PFSK-1 (cell line): ENCODE data around the gene SRL.

Experiments
- FOXP2 ChIP-seq: optimal IDR thresholded peaks from 2 replicates; pipeline ENCODE3; 2011; ENCODE audit warnings: borderline replicate concordance, control low read depth, inconsistent platforms; ENCODE audit not compliant: insufficient read depth; ENCODE audit errors: extremely low read length, extremely low read depth
- POLR2AphosphoS5 ChIP-seq: IDR thresholded peaks from 2 replicates; pipeline ENCODE4 v1.6.1; 2012; ENCODE audit warnings: low read depth, mild to moderate bottlenecking, control low read depth, low read length, moderate library complexity
- SIN3A ChIP-seq: IDR thresholded peaks from 2 replicates; pipeline ENCODE4 v1.6.1; 2012; ENCODE audit warnings: mild to moderate bottlenecking, low read length, moderate library complexity, borderline replicate concordance; ENCODE audit not compliant: insufficient read depth
- TAF1 ChIP-seq: IDR thresholded peaks from 2 replicates; pipeline ENCODE4 v1.6.1; 2012; ENCODE audit warnings: low read length, control low read depth, borderline replicate concordance; ENCODE audit not compliant: insufficient read depth
- TF ChIP-seq, protein P1 (sequence below), 2 experiments: IDR thresholded peaks; 2 replicates each; pipeline versions ENCODE4 v1.6.1 to v1.8.0; 2011 to 2012; ENCODE audit warnings: low read depth in 2 of 2, low read length in 2 of 2, control low read depth in 1 of 2, inconsistent platforms in 1 of 2, mild to moderate bottlenecking in 1 of 2, moderate library complexity in 1 of 2; ENCODE audit not compliant: insufficient read depth in 1 of 2

SRL gene

GRCh38 chr16:4207229-4207628 is 34.7 kb downstream of the SRL start:
- TF ChIP-seq, protein P1, sequence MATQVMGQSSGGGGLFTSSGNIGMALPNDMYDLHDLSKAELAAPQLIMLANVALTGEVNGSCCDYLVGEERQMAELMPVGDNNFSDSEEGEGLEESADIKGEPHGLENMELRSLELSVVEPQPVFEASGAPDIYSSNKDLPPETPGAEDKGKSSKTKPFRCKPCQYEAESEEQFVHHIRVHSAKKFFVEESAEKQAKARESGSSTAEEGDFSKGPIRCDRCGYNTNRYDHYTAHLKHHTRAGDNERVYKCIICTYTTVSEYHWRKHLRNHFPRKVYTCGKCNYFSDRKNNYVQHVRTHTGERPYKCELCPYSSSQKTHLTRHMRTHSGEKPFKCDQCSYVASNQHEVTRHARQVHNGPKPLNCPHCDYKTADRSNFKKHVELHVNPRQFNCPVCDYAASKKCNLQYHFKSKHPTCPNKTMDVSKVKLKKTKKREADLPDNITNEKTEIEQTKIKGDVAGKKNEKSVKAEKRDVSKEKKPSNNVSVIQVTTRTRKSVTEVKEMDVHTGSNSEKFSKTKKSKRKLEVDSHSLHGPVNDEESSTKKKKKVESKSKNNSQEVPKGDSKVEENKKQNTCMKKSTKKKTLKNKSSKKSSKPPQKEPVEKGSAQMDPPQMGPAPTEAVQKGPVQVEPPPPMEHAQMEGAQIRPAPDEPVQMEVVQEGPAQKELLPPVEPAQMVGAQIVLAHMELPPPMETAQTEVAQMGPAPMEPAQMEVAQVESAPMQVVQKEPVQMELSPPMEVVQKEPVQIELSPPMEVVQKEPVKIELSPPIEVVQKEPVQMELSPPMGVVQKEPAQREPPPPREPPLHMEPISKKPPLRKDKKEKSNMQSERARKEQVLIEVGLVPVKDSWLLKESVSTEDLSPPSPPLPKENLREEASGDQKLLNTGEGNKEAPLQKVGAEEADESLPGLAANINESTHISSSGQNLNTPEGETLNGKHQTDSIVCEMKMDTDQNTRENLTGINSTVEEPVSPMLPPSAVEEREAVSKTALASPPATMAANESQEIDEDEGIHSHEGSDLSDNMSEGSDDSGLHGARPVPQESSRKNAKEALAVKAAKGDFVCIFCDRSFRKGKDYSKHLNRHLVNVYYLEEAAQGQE (IDR thresholded peaks at IDR 0.05; ENCODE audit: insufficient read depth in 1 of 2, low read depth in 2 of 2, low read length in 2 of 2): no peak
- TF ChIP-seq POLR2AphosphoS5 (no peak), SIN3A (no peak), FOXP2 (no peak), TAF1 (no peak)

DNA sequence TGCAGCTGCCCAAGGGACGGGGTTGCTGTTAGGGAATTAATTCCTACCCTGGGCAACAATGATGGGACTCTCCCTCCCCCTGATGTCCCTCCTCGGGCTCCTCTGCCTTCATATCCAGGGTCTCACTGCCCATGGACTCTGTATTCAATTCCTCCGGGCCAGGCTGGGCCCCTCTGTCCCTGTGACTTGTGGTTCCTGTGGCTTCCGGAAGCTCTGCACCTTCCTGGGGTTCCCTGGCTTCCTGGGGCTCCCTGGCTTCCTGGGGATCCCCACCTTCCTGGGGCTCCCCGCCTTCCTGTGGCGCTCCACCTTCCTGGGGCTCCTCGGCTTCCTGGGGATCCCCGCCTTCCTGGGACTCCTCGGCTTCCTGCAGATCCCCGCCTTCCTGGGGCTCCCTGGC is 35.2 kb downstream of the SRL start:
- no peak for TF ChIP-seq SIN3A
- TF ChIP-seq POLR2AphosphoS5: no peak
- TF ChIP-seq TAF1: no peak
- no peak for TF ChIP-seq FOXP2

DNA sequence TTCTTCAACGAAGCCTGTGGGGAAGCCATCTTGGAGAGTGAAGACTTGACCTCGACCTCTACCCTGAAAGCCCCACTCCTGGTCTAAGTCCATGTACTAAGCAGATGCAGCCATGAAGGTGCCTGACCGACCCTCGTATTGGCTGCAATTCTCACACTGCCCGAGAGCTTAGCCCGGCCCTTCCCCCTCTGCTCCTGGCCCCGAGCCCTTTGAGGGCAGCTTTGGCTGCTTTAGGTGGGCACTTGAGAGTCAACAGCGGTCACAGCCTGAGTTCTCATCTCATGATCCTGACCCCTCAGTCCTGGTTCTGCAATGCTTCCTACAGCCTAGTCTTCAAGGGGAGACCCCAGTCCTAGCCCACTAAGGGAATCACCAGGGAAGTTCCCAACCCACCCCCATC is 35.9 kb downstream of the SRL start:
- no peak for TF ChIP-seq FOXP2
- TF ChIP-seq, protein P1 (IDR thresholded peaks at IDR 0.05; ENCODE audit: insufficient read depth in 1 of 2, low read depth in 2 of 2, low read length in 2 of 2): no peak
- TF ChIP-seq TAF1: no peak
- TF ChIP-seq SIN3A: no peak
- TF ChIP-seq POLR2AphosphoS5: no peak

GRCh38 chr16:4204521-4204920 is 37.4 kb downstream of the SRL start:
- no peak for TF ChIP-seq SIN3A
- TF ChIP-seq, protein P1 (IDR thresholded peaks at IDR 0.05; ENCODE audit: insufficient read depth in 1 of 2, low read depth in 2 of 2, low read length in 2 of 2): no peak
- TF ChIP-seq TAF1: no peak
- no peak for TF ChIP-seq FOXP2
- TF ChIP-seq POLR2AphosphoS5: no peak

DNA sequence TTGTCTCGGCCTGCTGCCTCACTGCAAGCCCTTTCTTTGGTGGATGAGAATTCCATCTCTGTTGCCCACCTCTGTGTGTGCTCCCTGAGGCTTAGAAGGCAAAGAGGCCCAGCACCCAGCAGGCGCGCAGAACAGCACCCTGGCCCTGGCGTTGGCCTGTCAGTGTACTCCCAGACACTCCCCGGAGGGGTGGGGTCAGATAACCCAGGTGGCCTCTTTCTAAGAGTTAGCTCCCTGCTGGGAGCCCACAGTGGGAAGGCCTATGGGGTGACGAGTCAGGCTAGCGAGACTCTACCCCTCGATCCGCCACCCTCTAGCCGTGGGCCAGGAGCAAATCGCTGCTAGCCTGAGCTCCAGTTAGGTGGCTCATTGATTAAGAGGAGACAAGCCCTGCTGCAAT is 38.1 kb downstream of the SRL start:
- TF ChIP-seq FOXP2 (no peak), SIN3A (no peak), POLR2AphosphoS5 (no peak), TAF1 (no peak)
- TF ChIP-seq, protein P1 (IDR thresholded peaks at IDR 0.05; ENCODE audit: insufficient read depth in 1 of 2, low read depth in 2 of 2, low read length in 2 of 2): no peak
